Osteocyte (in vitro differentiated cells): ENCODE data around the gene MMP11. TPM values are rescaled to one million over a fixed set of nuclear protein-coding genes. Genes with fewer than 3 reads are reported as not detected.
A peak's percentile ranks its signal among the peaks of the same experiment; 100 is the strongest.

ENCODE experiments used
- DNase-seq: peaks from one replicate; pipeline ENCODE4 v3.0.0; 2021; ENCODE audit warnings: mixed read lengths; ENCODE audit not compliant: unreplicated experiment; ENCODE audit errors: extremely low spot score
- H3K27ac Mint-ChIP-seq: one replicate; pipeline ENCODE4 v1.8.0; 2021; ENCODE audit warnings: mild to moderate bottlenecking, mixed read lengths; ENCODE audit not compliant: unreplicated experiment
- H3K27me3 Mint-ChIP-seq: one replicate; pipeline ENCODE4 v1.8.0; 2021; ENCODE audit warnings: mixed read lengths; ENCODE audit not compliant: unreplicated experiment
- H3K36me3 Mint-ChIP-seq: one replicate; pipeline ENCODE4 v1.8.0; 2021; ENCODE audit warnings: mixed read lengths; ENCODE audit not compliant: unreplicated experiment
- H3K4me1 Mint-ChIP-seq: one replicate; pipeline ENCODE4 v1.8.0; 2021; ENCODE audit warnings: mixed read lengths; ENCODE audit not compliant: unreplicated experiment
- H3K4me3 Mint-ChIP-seq: one replicate; pipeline ENCODE4 v1.8.0; 2021; ENCODE audit warnings: mild to moderate bottlenecking, moderate library complexity, mixed read lengths; ENCODE audit not compliant: unreplicated experiment
- H3K9me3 Mint-ChIP-seq: one replicate; pipeline ENCODE4 v1.8.0; 2021; ENCODE audit warnings: mixed read lengths; ENCODE audit not compliant: unreplicated experiment
- CTCF ChIP-seq: fragments of 200-600 bp; sonication (generic); IDR thresholded peaks from 2 replicates; pipeline ENCODE4 v1.5.0; 2021; ENCODE audit warnings: antibody characterized with exemption, mild to moderate bottlenecking, moderate library complexity
- total RNA-seq: library from RNA; stranded (reverse); gene quantifications from 2 replicates; pipeline ENCODE4 v1.2.1, GENCODE V29; 2021

The MMP11 gene
- total RNA-seq, 1 donor from 2014 or later = 72.5 TPM

GRCh38 chr22:23781511-23782183 lies 9.0 kb downstream of the MMP11 start:
- H3K36me3 Mint-ChIP-seq = peaks cover 3% of the 10 kb centered on the region
- H3K27me3 Mint-ChIP-seq = no peaks in the 10 kb centered on the region
- peaks cover 40% of the 10 kb centered on the region for H3K4me1 Mint-ChIP-seq
- H3K9me3 Mint-ChIP-seq = no peaks in the 10 kb centered on the region
- H3K4me3 Mint-ChIP-seq = no peak overlapping the region
- no peak for TF ChIP-seq CTCF
- no peak for DNase-seq
- peak overlapping the region; percentile 78 for H3K27ac Mint-ChIP-seq

GRCh38 chr22:23782252-23782651 lies 9.6 kb downstream of the MMP11 start:
- H3K27ac Mint-ChIP-seq = peak overlapping the region; percentile 78
- H3K4me3 Mint-ChIP-seq = no peak overlapping the region
- no peak for DNase-seq
- no peaks in the 10 kb centered on the region for H3K9me3 Mint-ChIP-seq
- H3K36me3 Mint-ChIP-seq = peaks cover 3% of the 10 kb centered on the region
- H3K27me3 Mint-ChIP-seq = no peaks in the 10 kb centered on the region
- TF ChIP-seq CTCF = no peak
- H3K4me1 Mint-ChIP-seq = peaks cover 41% of the 10 kb centered on the region

- H3K36me3 Mint-ChIP-seq = peaks cover 3% of the 10 kb centered on the region
These were observed 10.1 kb downstream of the MMP11 start for GRCh38 chr22:23782703-23783102.

GRCh38 chr22:23783265-23784150 lies 10.9 kb downstream of the MMP11 start:
- Mint-ChIP-seq H3K4me3 (no peak overlapping the region), H3K9me3 (no peaks in the 10 kb centered on the region), H3K36me3 (peaks cover 3% of the 10 kb centered on the region), H3K27me3 (no peaks in the 10 kb centered on the region), H3K27ac (no peak overlapping the region), H3K4me1 (peaks cover 46% of the 10 kb centered on the region)
- no peak for DNase-seq
- TF ChIP-seq CTCF = no peak

More at GRCh38 chr22:23782703-23783102, 10.1 kb downstream of the MMP11 start:
- H3K4me3 Mint-ChIP-seq = no peak overlapping the region
- H3K4me1 Mint-ChIP-seq = peaks cover 40% of the 10 kb centered on the region
- H3K27ac Mint-ChIP-seq = no peak overlapping the region
- no peaks in the 10 kb centered on the region for H3K27me3 Mint-ChIP-seq
- H3K9me3 Mint-ChIP-seq = no peaks in the 10 kb centered on the region
- no peak for DNase-seq
- TF ChIP-seq CTCF = no peak

GRCh38 chr22:23784215-23784732 lies 11.6 kb downstream of the MMP11 start:
- peaks cover 51% of the 10 kb centered on the region for H3K4me1 Mint-ChIP-seq
- H3K27me3 Mint-ChIP-seq = no peaks in the 10 kb centered on the region
- DNase-seq = no peak
- peak overlapping the region; percentile 61 for H3K27ac Mint-ChIP-seq
- H3K9me3 Mint-ChIP-seq = no peaks in the 10 kb centered on the region
- peaks cover 3% of the 10 kb centered on the region for H3K36me3 Mint-ChIP-seq
- no peak for TF ChIP-seq CTCF
- no peak overlapping the region for H3K4me3 Mint-ChIP-seq
